Measurements from ENCODE around the gene DSPP. TPM values are rescaled to one million over a fixed set of nuclear protein-coding genes. Genes with fewer than 3 reads are reported as not detected.

Gene DSPP
- total RNA-seq, 1 donor from 2014 or later, result not detected

GRCh38 chr4:87622303-87622702, 14.0 kb downstream of the DSPP start:
- TF ChIP-seq CTCF (conservative IDR thresholded peaks at IDR 0.05), result no peak
- no peak for DNase-seq (ENCODE audit: low read depth, low spot score)
- Mint-ChIP-seq H3K27me3 (ENCODE audit: low read depth) (peaks cover 9% of the 10 kb centered on the region), H3K4me1 (no peaks in the 10 kb centered on the region), H3K36me3 (ENCODE audit: low read depth) (no peaks in the 10 kb centered on the region), H3K27ac (ENCODE audit: unreplicated experiment) (no peak overlapping the region), H3K4me3 (no peak overlapping the region), H3K9me3 (no peaks in the 10 kb centered on the region)

- H3K27ac Mint-ChIP-seq (ENCODE audit: unreplicated experiment), result no peak overlapping the region
- no peak for DNase-seq (ENCODE audit: low read depth, low spot score)
- H3K27me3 Mint-ChIP-seq (ENCODE audit: low read depth), result peaks cover 4% of the 10 kb centered on the region
- no peaks in the 10 kb centered on the region for H3K36me3 Mint-ChIP-seq (ENCODE audit: low read depth)
- TF ChIP-seq CTCF (conservative IDR thresholded peaks at IDR 0.05), result no peak
- H3K4me1 Mint-ChIP-seq, result no peaks in the 10 kb centered on the region
- H3K9me3 Mint-ChIP-seq, result no peaks in the 10 kb centered on the region
- H3K4me3 Mint-ChIP-seq, result no peak overlapping the region
These were observed 16.4 kb downstream of the DSPP start for GRCh38 chr4:87624698-87625097.

- Mint-ChIP-seq H3K9me3 (peaks cover 4% of the 10 kb centered on the region), H3K27me3 (ENCODE audit: low read depth) (no peaks in the 10 kb centered on the region), H3K4me1 (peaks cover 3% of the 10 kb centered on the region), H3K4me3 (no peak overlapping the region), H3K36me3 (ENCODE audit: low read depth) (no peaks in the 10 kb centered on the region), H3K27ac (ENCODE audit: unreplicated experiment) (no peak overlapping the region)
- TF ChIP-seq CTCF (conservative IDR thresholded peaks at IDR 0.05), result no peak
- DNase-seq (ENCODE audit: low read depth, low spot score), result no peak
These were observed 23.3 kb downstream of the DSPP start for GRCh38 chr4:87631668-87632067.

GRCh38 chr4:87632469-87632868, 24.1 kb downstream of the DSPP start:
- no peak for DNase-seq (ENCODE audit: low read depth, low spot score)
- TF ChIP-seq CTCF (conservative IDR thresholded peaks at IDR 0.05), result no peak
- H3K36me3 Mint-ChIP-seq (ENCODE audit: low read depth), result peaks cover 2% of the 10 kb centered on the region
- H3K27me3 Mint-ChIP-seq (ENCODE audit: low read depth), result no peaks in the 10 kb centered on the region
- no peak overlapping the region for H3K4me3 Mint-ChIP-seq
- H3K9me3 Mint-ChIP-seq, result peaks cover 7% of the 10 kb centered on the region
- H3K27ac Mint-ChIP-seq (ENCODE audit: unreplicated experiment), result no peak overlapping the region
- H3K4me1 Mint-ChIP-seq, result peaks cover 3% of the 10 kb centered on the region

- peaks cover 2% of the 10 kb centered on the region for H3K36me3 Mint-ChIP-seq (ENCODE audit: low read depth)
- peaks cover 7% of the 10 kb centered on the region for H3K9me3 Mint-ChIP-seq
- no peak overlapping the region for H3K4me3 Mint-ChIP-seq
- H3K27ac Mint-ChIP-seq (ENCODE audit: unreplicated experiment), result no peak overlapping the region
- no peak for TF ChIP-seq CTCF (conservative IDR thresholded peaks at IDR 0.05)
- no peaks in the 10 kb centered on the region for H3K27me3 Mint-ChIP-seq (ENCODE audit: low read depth)
- peaks cover 3% of the 10 kb centered on the region for H3K4me1 Mint-ChIP-seq
- DNase-seq (ENCODE audit: low read depth, low spot score), result no peak
These were observed 24.9 kb downstream of the DSPP start for GRCh38 chr4:87633243-87633642.

- H3K36me3 Mint-ChIP-seq (ENCODE audit: low read depth), result peaks cover 2% of the 10 kb centered on the region
- no peak for DNase-seq (ENCODE audit: low read depth, low spot score)
- peaks cover 8% of the 10 kb centered on the region for H3K9me3 Mint-ChIP-seq
- no peaks in the 10 kb centered on the region for H3K4me1 Mint-ChIP-seq
- no peak overlapping the region for H3K27ac Mint-ChIP-seq (ENCODE audit: unreplicated experiment)
- no peak overlapping the region for H3K4me3 Mint-ChIP-seq
- no peaks in the 10 kb centered on the region for H3K27me3 Mint-ChIP-seq (ENCODE audit: low read depth)
- peak; percentile 27 for TF ChIP-seq CTCF (conservative IDR thresholded peaks at IDR 0.05)
These were observed 36.0 kb downstream of the DSPP start for GRCh38 chr4:87644286-87644685.
